Esophagus squamous epithelium (tissue), 5 donors: ENCODE data around the gene IQSEC1. TPM values are rescaled to one million over a fixed set of nuclear protein-coding genes. Genes with fewer than 3 reads are reported as not detected.

Experiments
- DNase-seq: peaks from one replicate; lab custom pipeline; 2025; lab: John Stamatoyannopoulos, UW
- H3K27ac ChIP-seq, 4 donors: fragments of 200-600 bp; sonication (generic); one replicate each; pipeline ENCODE4 v1.5.1; 2016 to 2019; ENCODE audit warnings: mild to moderate bottlenecking in 1 of 4
- H3K27me3 ChIP-seq, 4 donors: fragments of 200-600 bp; sonication (generic); 1 replicate in 3 of 4; 2 replicates in 1 of 4; pipeline versions ENCODE4 v1.5.1 to v1.6.0; 2017 to 2021; ENCODE audit warnings: antibody characterized with exemption in 1 of 4
- H3K36me3 ChIP-seq, 3 donors: fragments of 200-600 bp; sonication (generic); one replicate each; pipeline ENCODE4 v1.5.1; 2016 to 2019
- H3K4me1 ChIP-seq, 3 donors: fragments of 200-600 bp; sonication (generic); one replicate each; pipeline ENCODE4 v1.5.1; 2017 to 2019
- H3K4me3 ChIP-seq, 4 donors: fragments of 200-600 bp; sonication (generic); 1 replicate in 3 of 4; 2 replicates in 1 of 4; pipeline ENCODE4 v1.5.1; 2016 to 2019; ENCODE audit warnings: mild to moderate bottlenecking in 2 of 4, moderate library complexity in 1 of 4
- H3K9me3 ChIP-seq, 3 donors: fragments of 200-600 bp; sonication (generic); one replicate each; pipeline ENCODE4 v1.5.1; 2016 to 2019
- POLR2A ChIP-seq, 4 donors: fragments of 450-650 bp; IDR thresholded peaks; one replicate each; pipeline ENCODE4 v1.6.1; 2017; ENCODE audit warnings: antibody characterized with exemption in 4 of 4, mild to moderate bottlenecking in 4 of 4, moderate library complexity in 3 of 4
- WGBS, 2 donors: methylation state at CpG; one replicate each; pipeline ENCODE4 v1.1.5; 2018; 5-methylcytosine and 5-hydroxymethylcytosine counted together
- intact Hi-C: fragments of 100-400 bp; cut with DNase I; formaldehyde crosslinking; loops from one replicate; pipeline ENCODE4 v1.15.0; 2022
- total RNA-seq, 4 donors: library from RNA; depleted of rRNA; stranded (reverse); fragments of >200 nt; gene quantifications; one replicate each; pipeline ENCODE4 v1.1.0, GENCODE V29; 2016
- TF ChIP-seq, protein P1 (sequence below), 6 experiments: fragments of 450-650 bp in 4 of 6; fragments of 200-600 bp in 2 of 6; sonication (generic) in 2 of 6; IDR thresholded peaks; one replicate each; pipeline ENCODE4 v1.5.1; 2016 to 2019; ENCODE audit warnings: antibody characterized with exemption in 6 of 6, mild to moderate bottlenecking in 4 of 6, moderate library complexity in 4 of 6
- donor health status: DM: yes; HTN: yes; CAD: no.

Gene IQSEC1
- total RNA-seq, 4 donors from 2014 or later = 7.3 to 27.1 (median 10.7) TPM

DNA sequence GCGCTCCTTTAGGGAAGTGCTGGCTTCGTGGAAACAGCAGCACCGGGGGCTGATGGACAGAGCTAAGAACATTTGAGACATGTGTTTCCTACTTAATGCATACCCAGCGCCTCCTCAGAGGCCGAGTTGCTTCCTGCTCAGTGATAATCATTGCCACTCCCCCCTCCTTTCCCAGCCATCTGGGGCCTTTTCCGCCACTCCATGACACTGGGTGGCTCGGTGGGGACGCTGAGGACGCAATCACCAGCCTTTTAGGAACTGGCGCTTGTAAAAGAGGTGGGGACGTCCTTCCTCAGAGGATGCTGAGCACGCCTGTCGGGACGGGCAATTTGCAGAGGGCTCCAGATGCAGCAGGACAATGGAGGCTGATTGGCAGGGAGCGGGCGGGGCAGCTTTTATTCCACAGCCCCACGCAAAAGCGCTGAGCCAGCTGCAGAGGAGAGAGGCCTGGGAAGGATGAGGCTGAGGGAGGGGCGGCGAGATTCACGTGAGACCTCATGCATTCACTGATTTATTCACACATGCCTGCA, 22.2 kb upstream of the IQSEC1 start:
- H3K36me3 ChIP-seq = no peaks in the 10 kb centered on the region
- intact Hi-C loops = loop anchor here (10.0 kb wide), 1 partner anchor 189 kb away; no protein-coding TSS in a partner anchor
- H3K9me3 ChIP-seq = no peaks in the 10 kb centered on the region
- H3K27ac ChIP-seq = no peak overlapping the region
- no peak overlapping the region for H3K4me3 ChIP-seq
- no peak for TF ChIP-seq POLR2A (IDR thresholded peaks at IDR 0.05)
- TF ChIP-seq, protein P1, sequence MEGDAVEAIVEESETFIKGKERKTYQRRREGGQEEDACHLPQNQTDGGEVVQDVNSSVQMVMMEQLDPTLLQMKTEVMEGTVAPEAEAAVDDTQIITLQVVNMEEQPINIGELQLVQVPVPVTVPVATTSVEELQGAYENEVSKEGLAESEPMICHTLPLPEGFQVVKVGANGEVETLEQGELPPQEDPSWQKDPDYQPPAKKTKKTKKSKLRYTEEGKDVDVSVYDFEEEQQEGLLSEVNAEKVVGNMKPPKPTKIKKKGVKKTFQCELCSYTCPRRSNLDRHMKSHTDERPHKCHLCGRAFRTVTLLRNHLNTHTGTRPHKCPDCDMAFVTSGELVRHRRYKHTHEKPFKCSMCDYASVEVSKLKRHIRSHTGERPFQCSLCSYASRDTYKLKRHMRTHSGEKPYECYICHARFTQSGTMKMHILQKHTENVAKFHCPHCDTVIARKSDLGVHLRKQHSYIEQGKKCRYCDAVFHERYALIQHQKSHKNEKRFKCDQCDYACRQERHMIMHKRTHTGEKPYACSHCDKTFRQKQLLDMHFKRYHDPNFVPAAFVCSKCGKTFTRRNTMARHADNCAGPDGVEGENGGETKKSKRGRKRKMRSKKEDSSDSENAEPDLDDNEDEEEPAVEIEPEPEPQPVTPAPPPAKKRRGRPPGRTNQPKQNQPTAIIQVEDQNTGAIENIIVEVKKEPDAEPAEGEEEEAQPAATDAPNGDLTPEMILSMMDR (IDR thresholded peaks at IDR 0.05) = no peak
- H3K4me1 ChIP-seq = peaks cover 0 to 11% (median 9%) of the 10 kb centered on the region in 3 donors
- peaks cover 0 to 5% (median 0%) of the 10 kb centered on the region in 4 donors for H3K27me3 ChIP-seq
- WGBS, 2 donors = 38 to 40% methylated on average over 8 to 18 of the region's 21 CpGs
- DNase-seq = no peak

DNA sequence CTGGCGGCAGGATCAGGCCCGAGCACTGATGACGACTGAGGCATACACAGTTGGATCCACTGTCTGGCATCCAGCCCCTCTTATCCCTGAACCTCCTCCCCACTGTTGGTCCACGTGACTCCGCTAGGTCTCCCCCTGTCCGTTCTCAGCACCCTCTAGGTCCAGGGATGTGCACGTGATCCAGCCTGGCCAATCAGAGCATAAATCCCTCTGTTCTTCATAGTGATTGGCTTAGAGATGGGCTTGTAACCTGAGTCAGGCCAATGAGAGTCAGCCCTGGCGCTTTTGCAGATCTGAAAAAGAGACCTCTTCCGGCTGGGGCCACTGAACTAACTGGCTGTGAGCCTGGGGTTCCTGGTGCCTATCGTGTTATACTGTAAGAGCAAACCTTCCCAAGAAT, 20.5 kb upstream of the IQSEC1 start:
- Histone ChIP-seq H3K27me3 (peaks cover 0 to 5% (median 0%) of the 10 kb centered on the region in 4 donors), H3K4me1 (peaks cover 0 to 11% (median 9%) of the 10 kb centered on the region in 3 donors), H3K36me3 (no peaks in the 10 kb centered on the region), H3K4me3 (no peak overlapping the region), H3K27ac (no peak overlapping the region), H3K9me3 (no peaks in the 10 kb centered on the region)
- intact Hi-C loops = loop anchor here (5.0 to 10.0 kb wide), 3 partner anchors 191 to 554 kb away; no protein-coding TSS in a partner anchor
- TF ChIP-seq, protein P1 (IDR thresholded peaks at IDR 0.05) = no peak
- TF ChIP-seq POLR2A (IDR thresholded peaks at IDR 0.05) = no peak
- no peak for DNase-seq
- 72 to 89% methylated on average over 6 to 10 of the region's 10 CpGs for WGBS, 2 donors

DNA sequence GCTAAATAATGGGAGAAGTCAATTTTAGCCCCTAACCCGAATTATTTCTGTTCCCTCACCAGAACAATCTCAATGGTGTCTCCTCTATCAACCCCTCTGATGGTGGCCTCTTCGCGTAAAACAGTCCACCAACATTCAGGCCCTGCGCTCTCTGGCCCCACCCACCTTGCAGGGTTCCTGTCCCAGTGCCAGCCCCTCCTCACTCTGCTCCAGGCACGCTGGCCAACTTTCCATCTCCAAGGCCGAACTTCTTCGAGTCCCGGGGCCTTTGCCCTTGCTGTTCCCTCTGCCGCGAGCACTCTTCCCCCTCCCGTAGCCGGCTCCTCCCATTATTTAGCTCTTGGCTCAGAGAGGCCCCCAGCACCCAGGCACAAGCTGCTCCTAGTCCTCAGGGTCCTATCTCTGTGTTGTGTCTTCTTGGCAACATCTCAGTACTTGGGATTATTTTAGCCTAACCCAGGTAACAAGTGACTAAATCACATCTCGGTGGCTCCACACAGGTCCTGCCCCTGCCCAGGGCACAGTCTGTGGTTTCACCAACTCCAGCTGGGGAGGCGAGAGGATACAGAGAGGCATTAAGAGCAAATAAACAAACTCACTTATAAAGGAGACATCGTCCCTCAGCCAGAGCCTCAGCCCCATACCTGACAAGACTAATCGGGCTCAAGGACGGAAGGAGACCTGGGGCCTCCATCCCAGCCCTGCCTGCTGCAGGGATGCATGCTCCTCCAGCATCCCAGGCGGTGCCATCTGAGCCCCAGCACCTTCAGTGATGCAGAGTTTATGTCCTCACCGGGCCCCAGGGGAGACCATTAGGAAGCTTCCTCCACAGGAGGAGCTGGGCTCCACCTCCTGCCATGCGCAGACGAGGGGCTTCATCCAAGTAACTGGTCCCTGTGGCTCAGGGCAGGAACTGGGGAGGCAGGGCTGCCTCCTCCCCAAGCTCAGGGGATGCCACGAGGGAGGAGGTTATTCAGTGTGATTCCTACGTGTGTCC, 19.7 kb upstream of the IQSEC1 start:
- Histone ChIP-seq H3K36me3 (no peaks in the 10 kb centered on the region), H3K9me3 (no peaks in the 10 kb centered on the region), H3K27me3 (peaks cover 0 to 5% (median 0%) of the 10 kb centered on the region in 4 donors), H3K4me3 (peak overlapping the region in 1 of 4 donors; percentile 16), H3K4me1 (peaks cover 0 to 11% (median 9%) of the 10 kb centered on the region in 3 donors), H3K27ac (no peak overlapping the region)
- TF ChIP-seq, protein P1 (IDR thresholded peaks at IDR 0.05) = no peak
- TF ChIP-seq POLR2A (IDR thresholded peaks at IDR 0.05) = no peak
- intact Hi-C loops = loop anchor here (5.0 to 10.0 kb wide), 3 partner anchors 192 to 554 kb away; no protein-coding TSS in a partner anchor
- 41 to 62% methylated on average over 13 to 17 of the region's 23 CpGs for WGBS, 2 donors
- DNase-seq = no peak

DNA sequence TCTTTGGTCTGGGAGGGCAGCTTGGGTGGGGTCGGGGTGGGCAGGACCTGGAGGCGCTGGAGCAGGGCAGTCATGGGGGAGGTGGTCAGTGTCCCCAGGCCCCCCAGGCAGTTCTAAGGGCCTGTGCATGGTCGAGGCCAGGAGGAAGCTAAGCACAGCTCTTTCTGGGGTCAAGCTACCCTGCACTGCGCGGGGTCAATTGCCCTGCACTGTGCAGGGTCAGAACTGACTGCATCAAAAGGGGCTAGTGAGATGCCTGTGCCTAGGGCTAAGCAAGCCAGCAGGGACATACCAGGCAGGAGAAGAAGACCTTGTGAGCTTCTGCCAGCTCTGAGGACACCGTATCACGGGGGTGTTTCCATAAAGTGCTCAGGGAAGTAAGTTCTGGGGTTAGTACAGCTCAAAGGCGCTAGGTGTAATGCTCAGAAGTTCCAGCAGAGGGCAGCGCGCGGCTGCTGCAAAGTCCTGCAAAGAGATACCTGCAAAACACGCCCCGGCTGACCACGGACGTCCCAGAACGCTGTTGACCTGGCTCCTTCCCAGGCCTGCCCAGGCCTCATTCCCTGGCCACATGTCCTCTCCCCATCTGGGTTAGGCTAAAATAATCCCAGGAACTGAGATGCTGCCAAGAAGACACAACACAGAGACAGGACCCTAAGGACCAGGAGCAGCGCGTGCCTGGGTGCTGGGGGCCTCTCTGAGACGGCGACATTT, 18.8 kb upstream of the IQSEC1 start:
- DNase-seq = no peak
- TF ChIP-seq POLR2A (IDR thresholded peaks at IDR 0.05) = no peak
- TF ChIP-seq, protein P1 (IDR thresholded peaks at IDR 0.05) = peak; percentile 87 to 98 (median 95)
- Histone ChIP-seq H3K27ac (no peak overlapping the region), H3K9me3 (no peaks in the 10 kb centered on the region), H3K4me1 (peaks cover 0 to 11% (median 9%) of the 10 kb centered on the region in 3 donors), H3K4me3 (peak overlapping the region in 1 of 4 donors; percentile 16), H3K27me3 (peaks cover 0 to 5% (median 0%) of the 10 kb centered on the region in 4 donors), H3K36me3 (no peaks in the 10 kb centered on the region)
- 0 to 40% methylated on average over 2 to 9 of the region's 20 CpGs for WGBS, 2 donors
- intact Hi-C loops = loop anchor here (5.0 to 10.0 kb wide), 3 partner anchors 193 to 555 kb away; no protein-coding TSS in a partner anchor
